ENCODE results near the gene FGF4.

DNA sequence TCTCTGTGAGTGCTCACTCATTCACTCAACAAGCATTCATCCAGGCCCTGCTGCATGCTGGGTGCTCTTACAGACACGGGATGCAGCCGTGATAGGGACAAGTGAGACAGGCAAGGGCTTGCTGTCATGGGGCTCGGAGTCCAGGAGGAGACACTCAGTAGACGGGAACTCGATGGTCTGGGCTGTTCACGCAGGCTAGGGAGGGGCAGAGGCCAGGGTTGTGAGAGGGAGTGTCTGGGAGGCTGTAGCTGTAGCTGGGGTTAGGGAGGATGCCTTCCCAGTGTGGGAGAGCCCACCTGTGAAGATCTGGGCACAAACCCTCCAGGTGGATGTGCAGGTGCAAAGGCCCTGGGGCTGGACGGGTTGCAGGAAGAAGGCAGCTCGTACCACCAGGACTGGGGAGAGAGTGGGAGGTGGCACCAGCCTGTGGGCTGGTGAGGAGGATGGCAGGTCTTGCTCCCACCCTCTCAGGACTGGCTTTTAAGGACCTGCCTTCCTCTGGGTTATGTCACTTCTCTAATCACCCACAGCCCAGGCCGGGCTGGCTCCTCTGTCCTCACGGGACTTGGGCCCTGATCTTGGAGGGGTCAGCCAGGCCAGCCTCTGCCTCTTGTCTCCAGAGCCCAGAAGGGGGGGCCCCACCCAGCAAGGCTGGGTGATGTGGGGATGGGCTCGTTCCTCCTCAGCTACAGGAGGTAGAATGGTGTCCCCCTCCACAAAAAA lies 24.1 kb downstream of the FGF4 start:
- TF ChIP-seq, protein P1, sequence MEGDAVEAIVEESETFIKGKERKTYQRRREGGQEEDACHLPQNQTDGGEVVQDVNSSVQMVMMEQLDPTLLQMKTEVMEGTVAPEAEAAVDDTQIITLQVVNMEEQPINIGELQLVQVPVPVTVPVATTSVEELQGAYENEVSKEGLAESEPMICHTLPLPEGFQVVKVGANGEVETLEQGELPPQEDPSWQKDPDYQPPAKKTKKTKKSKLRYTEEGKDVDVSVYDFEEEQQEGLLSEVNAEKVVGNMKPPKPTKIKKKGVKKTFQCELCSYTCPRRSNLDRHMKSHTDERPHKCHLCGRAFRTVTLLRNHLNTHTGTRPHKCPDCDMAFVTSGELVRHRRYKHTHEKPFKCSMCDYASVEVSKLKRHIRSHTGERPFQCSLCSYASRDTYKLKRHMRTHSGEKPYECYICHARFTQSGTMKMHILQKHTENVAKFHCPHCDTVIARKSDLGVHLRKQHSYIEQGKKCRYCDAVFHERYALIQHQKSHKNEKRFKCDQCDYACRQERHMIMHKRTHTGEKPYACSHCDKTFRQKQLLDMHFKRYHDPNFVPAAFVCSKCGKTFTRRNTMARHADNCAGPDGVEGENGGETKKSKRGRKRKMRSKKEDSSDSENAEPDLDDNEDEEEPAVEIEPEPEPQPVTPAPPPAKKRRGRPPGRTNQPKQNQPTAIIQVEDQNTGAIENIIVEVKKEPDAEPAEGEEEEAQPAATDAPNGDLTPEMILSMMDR (IDR thresholded peaks at IDR 0.05): no peak
- TF ChIP-seq POLR2A (IDR thresholded peaks at IDR 0.05) (no peak), EP300 (IDR thresholded peaks at IDR 0.05) (no peak)
